ENCODE measurements around the gene NLRC5.

DNA sequence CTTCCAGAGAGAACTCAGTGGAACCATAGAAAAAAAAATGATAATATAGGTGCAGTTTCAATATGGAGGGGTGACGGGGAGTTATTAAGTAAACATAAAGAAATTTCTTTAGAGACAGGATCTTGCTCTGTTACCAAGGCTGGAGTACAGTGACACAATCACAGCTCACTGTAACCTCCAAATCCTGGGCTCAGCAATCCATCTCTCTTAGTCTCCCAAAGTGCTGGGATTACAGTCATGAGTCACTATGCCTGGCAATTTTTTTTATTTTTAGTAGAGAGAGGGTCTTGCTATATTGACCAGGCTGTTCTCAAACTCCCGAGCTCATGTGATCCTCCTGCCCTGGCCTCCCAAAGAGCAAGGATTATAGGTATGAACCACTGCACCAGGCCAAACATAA lies 48.8 kb downstream of the NLRC5 start:
- TF ChIP-seq, protein P1, sequence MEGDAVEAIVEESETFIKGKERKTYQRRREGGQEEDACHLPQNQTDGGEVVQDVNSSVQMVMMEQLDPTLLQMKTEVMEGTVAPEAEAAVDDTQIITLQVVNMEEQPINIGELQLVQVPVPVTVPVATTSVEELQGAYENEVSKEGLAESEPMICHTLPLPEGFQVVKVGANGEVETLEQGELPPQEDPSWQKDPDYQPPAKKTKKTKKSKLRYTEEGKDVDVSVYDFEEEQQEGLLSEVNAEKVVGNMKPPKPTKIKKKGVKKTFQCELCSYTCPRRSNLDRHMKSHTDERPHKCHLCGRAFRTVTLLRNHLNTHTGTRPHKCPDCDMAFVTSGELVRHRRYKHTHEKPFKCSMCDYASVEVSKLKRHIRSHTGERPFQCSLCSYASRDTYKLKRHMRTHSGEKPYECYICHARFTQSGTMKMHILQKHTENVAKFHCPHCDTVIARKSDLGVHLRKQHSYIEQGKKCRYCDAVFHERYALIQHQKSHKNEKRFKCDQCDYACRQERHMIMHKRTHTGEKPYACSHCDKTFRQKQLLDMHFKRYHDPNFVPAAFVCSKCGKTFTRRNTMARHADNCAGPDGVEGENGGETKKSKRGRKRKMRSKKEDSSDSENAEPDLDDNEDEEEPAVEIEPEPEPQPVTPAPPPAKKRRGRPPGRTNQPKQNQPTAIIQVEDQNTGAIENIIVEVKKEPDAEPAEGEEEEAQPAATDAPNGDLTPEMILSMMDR (IDR thresholded peaks at IDR 0.05): no peak
- TF ChIP-seq POLR2A (IDR thresholded peaks at IDR 0.05) (no peak), POLR2AphosphoS5 (IDR thresholded peaks at IDR 0.05; ENCODE audit: insufficient read depth in 1 of 2, low read depth in 1 of 2) (no peak)

All from vagina (tissue), 2 donors.